ENCODE measurements around the gene HMCN2.
"Not testable (repeated sequence)": the region's sequence is repeated elsewhere in the genome, so short reads cannot be mapped to it uniquely, and the experiment has no call there.

The HMCN2 gene

DNA sequence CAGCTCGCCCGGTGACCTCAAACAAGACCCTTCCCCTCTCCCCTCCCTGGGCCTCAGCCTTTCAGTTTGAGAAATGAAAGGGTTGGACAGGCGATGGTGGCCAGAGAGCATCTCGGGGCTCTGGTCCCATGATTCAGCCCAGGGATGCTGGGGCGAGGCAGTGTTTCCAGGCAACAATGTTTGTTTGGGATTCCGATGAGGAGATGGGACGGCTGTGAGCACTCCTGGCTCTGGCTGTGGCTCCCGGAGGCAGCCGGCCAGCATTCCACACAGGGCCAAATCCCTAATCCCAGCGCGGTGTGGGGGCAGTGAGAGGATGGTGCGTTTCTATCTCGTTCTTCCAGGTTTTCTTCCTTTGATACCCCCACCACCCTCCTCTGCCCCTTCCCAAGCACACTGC lies 66.0 kb downstream of the HMCN2 start:
- no peak for DNase-seq

DNA sequence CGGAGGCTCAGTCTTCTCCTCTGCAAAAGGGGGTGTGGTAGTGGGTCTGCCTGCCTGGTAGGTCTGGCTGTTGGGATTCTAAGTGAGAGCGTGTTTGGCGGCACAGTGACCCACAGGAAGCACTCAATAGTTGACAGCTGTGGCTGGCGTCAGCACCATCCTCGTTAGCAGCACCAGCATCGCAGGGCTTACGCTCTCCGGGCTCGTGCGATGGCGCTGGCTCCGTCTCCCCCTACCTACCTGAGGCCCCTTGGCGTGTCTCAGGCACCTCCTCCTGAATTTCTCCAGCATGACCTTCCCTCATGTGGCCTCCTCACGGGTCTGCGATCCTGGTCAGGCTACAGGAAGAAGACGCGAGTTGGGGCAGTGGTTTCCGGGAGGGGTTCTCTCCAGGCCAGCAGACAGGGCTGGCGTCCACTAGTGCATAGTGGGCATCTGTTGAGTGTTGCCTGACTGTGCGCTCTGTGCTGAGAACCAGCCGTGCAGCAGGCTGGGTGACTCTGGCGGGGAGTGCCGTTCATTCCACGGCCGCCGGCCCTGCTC lies 66.9 kb downstream of the HMCN2 start:
- no peak for DNase-seq

DNA sequence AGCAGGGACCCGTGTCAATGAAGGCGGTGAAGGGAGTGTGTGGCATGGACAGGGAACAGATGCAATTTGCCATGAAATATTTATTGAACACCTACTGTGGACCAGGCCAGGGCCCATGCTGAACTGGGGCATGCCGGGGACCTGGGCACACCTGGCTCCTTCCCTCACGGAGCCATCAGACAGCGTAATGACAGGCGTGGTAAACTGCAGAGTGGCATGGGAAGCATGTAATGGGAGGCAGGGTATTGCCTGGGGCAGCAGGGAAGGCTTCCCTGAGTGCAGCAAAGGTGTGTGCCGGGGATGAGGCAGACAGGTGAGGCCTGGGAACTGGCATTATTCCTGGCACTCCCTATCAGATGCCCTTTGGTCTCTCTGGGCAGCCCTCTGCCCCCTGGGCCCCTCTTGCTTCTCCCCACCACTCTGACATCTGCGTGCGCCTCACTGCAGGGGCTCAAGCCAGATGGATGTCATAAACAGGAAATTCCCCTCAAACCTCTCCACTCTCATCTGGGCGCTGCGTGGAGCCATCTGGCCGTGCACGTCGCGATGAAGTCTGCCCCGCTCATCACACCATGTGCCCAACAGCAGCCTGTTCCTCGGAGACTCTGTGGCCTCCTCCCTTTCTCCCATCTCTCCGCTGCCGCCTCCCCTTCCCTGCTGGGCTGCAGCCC lies 67.6 kb downstream of the HMCN2 start:
- no peak for DNase-seq

GRCh38 chr9:130333712-130334062 lies 68.1 kb downstream of the HMCN2 start:
- DNase-seq = no peak

DNA sequence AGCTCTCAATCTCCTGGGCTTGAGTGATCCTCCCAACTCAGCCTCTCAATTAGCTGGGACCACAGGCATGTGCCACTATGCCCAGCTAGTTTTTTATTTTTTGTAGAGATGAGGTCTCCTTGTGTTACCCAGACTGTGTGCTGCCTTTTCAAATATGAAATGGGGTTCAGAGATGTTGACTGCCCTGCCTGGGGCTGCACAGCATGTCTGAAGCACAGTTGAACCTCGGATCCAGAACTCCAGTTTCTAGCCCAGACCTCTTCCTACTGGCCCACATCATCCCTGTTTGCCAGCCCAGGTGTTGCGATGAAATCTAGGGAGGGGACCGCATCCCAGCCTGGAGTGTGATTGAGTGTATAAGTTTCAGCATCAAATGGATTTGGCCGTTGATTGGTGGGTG lies 69.4 kb downstream of the HMCN2 start:
- DNase-seq = no peak

DNA sequence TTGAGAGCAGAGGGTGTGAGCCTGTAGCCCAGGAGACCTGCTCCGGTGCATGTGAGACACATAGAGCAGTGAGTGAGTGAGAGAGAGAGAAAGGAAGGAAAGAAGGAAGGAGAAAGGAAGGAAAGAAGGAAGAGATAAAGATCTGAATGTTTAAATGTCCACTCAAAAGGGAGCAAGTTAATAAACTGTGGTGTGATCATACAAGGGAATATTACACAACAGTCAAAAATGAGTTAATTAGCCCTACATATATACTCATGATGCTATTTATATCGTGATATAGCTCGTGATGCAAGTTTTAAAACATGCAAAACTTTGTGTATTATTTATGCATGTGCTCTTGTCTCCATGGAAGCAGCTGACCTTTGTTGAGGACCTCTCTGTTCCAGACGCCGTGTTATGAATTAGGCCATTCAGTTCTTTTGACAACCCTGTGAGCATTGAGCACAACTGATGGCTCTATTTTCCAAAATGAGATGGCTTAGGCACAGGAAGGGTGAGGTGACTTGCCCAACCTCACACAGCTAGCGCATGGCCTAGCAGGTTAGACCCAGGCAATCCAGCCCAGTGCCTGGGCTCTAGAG lies 70.6 kb downstream of the HMCN2 start:
- no peak for DNase-seq

DNA sequence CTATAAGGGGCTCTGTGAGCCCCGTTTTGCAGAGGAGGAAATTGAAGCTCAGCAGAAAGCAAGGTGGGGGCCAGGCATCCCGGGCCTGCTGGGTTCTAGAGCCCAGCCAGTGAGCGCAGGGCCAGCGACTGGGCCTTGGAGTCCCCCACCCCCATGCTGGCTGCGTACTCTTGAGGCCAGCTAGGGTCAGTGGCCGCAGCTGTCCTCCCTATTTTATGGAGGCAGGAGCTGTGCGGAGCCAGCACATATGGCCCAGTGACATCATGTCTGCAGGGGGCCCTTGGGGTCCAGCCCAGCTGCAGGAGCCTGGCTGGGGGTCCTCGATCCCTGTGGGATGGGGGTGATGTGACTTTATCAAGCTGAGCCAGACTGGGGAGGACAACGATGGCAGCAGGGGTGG lies 71.3 kb downstream of the HMCN2 start:
- no peak for DNase-seq

DNA sequence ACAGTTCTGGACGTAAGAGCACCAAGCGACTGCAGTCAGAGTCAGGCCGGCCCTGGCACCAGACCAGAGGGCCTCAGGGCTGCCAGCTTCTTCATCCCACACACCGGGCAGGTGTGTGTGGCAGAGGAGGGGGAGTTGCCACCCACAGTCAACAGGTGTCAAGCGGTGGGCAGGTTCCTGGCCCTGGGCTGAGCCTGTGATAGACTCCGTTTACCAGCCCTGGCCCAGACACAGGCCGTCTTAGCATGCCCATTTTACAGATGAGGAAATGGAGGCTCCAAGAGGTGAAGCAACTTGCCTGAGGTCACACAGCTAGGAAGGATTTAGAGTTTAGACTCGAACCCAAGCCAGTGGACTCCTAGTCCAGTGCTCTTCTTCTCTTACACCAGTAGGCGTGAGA lies 71.8 kb downstream of the HMCN2 start:
- no peak for DNase-seq

- no peak for DNase-seq
Observed at GRCh38 chr9:130337784-130338380, 72.3 kb downstream of the HMCN2 start.

DNA sequence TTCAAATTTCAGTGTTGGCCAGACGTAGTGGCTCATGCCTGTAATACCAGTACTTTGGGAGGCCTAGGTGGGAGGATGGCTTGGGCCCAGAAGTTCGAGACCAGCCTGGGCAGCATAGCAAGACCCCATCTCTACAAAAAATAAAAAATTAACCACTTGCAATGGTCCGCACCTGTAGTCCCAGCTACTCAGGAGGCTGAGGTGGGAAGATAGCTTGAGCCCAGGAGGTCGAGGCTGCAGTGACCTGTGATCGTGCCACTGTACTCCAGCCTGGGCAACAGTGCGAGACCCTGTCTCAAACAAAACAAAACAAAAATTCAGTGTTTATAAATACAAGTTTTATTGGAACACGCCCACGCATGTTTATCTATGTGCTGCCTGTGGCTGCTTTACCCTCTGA lies 73.3 kb downstream of the HMCN2 start:
- not testable (repeated sequence) for DNase-seq

- no peak for DNase-seq
Observed at GRCh38 chr9:130339306-130339705, 73.7 kb downstream of the HMCN2 start.

GRCh38 chr9:130340011-130340410 lies 74.5 kb downstream of the HMCN2 start:
- no peak for DNase-seq

DNA sequence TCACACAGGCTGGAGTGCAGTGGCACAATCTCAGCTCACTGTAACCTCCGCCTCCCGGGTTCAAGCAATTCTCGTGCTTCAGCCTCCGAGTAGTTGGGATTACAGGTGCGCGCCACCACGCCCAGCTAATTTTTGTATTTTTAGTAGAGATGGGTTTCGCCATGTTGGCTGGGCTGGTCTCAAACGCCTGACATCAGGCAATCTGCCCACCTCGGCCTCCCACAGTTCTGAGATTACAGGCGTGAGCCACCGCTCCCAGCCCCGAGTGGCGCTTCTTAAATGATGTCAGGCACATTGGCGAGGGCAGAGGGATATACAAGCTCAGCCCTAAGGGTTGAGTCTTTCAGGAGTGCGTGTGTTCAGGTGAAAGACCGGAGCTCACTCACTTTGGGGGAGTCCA lies 75.0 kb downstream of the HMCN2 start:
- DNase-seq = not testable (repeated sequence)

- no peak for DNase-seq
Observed at GRCh38 chr9:130341128-130341527, 75.6 kb downstream of the HMCN2 start.

DNA sequence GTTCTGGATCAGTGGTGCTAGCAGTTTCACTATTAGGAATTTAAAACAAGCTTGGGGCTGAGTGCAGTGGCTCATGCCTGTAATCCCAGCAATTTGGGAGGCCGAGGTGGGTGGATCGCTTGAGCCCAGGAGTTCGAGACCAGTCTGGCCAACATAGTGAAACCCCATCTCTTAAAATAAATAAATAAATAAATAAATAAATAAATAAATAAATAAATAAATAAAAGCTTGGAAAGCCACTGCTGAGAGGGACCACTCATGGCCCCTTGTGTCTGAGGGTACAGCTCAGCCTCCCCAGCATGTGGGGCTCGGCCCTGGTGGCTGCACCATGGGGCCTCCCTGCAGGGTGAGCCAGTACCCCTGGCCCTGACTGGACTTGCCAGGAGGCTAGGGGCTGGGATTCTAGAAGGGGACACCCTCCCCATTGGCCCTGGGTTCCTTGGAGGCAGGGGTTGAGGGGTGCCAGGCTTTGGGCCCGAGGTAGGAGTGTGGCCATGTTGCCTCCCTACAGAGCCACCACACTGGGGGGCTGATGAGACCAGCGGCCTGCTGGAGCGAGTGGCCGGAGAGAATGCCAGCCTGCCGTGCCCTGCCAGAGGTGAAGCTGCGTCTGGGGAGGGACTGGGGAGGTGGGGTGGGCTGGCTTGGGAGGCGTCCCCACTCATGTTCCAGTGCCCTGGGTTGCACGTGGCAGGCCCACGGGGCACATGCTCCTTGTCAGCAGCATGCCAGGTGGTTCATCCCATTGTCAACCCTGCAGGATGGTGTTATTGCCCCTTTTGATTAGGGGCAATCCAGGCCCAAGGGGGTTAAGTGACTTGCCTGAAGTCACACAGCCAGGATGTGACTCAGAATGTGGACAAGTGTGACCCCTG lies 76.5 kb downstream of the HMCN2 start:
- no peak for DNase-seq

DNA sequence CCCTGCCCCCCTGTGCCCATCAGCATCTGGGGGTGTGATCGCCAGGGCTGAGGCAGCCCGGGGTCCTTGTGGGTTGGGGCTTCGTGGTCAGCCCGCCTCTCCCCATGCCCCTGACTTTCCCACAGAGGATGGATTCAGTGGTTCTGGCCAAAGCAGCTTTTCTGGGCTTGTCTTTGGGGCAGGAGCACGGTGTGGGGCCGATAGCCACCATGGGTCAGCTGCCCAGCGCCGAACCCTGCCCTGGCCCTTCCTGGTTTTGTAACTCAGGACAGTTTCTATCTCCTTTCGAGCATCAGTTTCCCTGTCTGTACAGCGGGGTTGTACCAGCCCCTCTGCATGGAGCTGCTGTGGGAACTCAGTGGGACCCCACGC lies 77.1 kb downstream of the HMCN2 start:
- no peak for DNase-seq

GRCh38 chr9:130343445-130343918 lies 77.9 kb downstream of the HMCN2 start:
- DNase-seq = no peak

DNA sequence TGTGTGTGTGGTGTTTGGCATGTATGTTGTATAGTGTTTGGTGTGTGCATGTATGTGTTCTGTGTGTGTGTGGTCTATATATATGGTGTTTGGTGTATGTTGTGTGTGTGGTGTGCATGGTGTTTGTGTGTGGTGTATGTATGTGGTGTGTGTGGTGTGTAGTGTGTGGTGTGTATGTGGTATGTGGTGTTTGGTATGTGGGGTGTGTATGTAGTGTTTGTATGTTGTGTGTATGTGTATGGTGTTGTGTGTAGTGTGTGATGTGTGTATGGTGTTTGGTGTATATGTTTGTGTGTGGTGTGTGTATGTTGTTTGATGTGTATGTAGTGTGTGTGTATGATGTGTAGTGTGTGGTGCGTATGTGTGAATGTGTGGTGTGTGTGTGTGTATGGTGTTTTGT lies 78.8 kb downstream of the HMCN2 start:
- DNase-seq = no peak

DNA sequence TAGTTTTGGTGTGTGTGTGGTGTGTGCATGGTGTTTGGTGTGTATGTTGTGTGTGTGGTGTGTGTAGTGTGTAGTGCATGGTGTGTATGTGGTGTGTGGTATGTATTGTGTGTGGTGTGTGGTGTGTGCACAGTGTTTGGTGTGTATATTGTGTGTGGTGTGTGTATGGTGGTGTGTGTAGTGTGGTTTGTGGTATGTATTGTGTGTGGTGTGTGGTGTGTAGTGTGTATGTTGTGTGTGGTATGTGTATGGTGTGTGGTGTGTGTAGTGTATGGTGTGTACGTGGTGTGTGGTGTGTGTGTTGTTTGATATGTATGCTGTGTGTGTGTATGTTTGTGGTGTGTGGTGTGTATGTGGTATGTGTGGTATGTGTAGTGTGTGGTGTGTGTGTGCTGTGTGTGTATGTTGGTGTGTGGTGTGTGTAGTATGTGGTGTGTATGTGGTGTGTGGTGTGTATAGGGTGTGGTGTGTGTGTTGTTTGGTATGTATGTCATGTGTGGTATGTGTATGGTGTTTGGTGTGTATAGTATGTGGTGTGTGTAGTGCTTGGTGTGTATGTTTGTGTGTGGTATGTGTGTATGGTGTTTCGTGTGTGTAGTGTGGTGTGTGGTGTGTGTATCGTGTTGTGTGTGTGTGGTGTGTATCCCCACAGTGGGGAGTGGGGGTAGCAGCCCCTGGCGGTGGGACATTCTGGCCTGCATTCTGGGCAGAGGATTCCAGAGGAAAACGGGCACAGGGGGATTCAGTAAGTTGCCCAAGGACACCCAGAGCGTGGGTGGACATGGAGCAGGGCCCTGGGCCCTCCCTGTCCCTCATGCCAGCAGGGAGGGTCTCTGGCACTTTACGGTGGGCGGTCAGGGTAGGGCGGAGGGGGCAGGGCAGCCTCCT lies 79.7 kb downstream of the HMCN2 start:
- no peak for DNase-seq

DNA sequence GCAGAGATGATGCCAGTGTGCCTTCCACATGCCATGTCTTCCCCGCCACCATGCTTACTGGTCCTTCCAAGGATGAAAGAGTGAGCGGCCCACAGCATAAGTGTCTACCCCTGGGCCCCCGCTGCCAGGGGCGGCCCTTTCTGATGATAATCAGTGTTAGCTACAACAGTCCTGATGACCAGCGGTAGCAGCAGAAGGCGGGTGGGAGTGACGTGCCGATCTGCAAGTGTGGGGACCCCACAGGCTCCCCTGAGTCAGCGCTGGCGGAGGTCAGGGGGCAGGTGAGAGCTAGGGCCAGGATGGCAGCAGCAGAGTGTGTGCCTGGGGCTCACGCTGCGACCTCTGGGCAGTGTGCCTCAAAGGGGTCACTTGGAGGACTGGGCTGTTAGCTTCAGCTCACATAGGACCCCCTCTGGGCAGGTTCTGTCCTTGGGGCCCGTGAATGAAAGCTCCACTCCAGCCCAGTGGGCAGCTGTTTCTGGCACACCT lies 80.4 kb downstream of the HMCN2 start:
- DNase-seq = no peak

DNA sequence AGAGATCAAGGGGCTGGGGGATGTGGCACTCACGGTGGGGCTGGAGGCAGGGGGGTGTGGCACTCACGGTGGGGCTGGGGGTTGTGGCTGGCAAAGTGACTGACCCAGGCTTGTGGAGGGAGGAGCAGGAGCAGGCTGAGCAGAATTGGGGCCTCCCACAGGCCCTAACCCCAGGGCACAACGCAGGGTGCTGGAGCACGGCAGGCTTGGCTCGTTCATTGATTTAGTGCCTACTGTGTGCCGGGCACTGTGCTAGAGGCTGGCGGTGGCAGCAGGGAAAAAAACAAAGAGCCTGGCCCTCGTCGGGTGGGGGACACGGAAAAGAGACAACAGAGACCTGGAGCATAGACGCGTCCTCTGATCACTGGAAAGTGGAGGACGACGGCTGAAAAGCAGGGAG lies 80.9 kb downstream of the HMCN2 start:
- DNase-seq = no peak

DNA sequence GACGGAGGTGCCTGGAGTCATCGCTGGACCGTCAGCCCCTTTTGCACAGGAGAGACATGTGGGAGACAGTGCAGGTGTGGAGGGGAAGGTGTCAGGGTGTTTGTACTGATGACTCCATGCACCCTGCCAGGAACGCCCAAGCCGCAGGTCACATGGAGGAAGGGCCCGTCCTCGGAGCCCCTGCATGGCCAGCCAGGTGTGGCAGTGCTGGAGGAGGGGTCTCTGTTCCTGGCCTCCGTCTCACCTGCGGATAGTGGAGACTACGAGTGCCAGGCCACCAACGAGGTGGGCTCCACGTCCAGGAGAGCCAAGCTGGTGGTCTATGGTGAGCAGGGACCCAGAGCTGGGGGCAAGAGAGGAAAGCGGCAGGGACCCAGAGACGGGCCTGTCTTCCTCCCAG lies 81.5 kb downstream of the HMCN2 start:
- DNase-seq = no peak
